ENCODE measurements around the gene C10orf88. TPM values are rescaled to one million over a fixed set of nuclear protein-coding genes. Genes with fewer than 3 reads are reported as not detected.

C10orf88 gene
- total RNA-seq, 1 donor from 2014 or later = 14.3 TPM

DNA sequence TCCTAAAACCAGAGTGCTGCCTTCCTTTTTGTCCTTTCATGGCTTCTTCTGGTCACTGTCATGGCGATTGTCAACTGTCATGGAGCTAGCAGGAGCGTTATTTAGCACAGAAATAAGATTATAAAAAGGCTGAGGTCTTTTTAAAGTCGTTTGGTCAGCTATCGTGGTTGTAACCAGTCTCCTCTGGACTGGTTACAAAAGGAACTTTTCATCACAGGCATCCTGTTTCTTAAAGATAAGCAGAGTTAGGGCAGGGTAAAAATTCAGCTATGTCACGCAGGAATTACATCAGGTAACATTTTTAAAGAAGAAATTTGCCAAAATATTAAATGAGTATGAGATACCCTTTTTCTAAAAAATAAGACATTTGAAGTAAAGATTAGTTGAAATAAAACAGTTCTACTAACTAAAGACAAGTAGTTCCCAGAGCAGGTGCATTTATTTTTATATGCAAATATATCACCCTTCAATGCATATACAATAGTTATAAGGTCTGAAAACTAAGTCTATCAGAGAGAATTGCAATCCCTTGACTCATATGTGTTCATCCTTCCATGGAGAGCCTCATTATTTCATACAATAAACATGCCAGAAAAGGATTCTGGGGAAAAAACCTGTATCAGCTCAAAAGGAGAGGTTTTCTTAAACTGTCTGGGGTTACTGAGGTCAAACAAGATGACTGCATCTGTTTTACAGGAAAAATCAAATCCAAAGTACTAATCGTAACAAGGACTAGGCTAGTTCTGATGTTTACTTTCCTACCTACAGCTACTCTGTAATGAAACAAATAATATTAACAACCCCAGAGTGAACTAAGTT is 22.7 kb downstream of the C10orf88 start:
- no peak overlapping the region for H3K4me3 Mint-ChIP-seq (ENCODE audit: unreplicated experiment)
- H3K9me3 ChIP-seq (ENCODE audit: insufficient read depth, low read depth, low read length) = no peaks in the 10 kb centered on the region
- H3K4me1 ChIP-seq (ENCODE audit: insufficient read depth, low read length) = no peaks in the 10 kb centered on the region
- no peak overlapping the region for H3K27ac Mint-ChIP-seq (ENCODE audit: unreplicated experiment)
- no peaks in the 10 kb centered on the region for H3K27me3 ChIP-seq (ENCODE audit: insufficient read depth, low read length)
- H3K4me2 ChIP-seq (ENCODE audit: low read length) = no peak overlapping the region
- H3K36me3 ChIP-seq (ENCODE audit: insufficient read depth, low read length) = peaks cover 3% of the 10 kb centered on the region
- H3K27me3 Mint-ChIP-seq (ENCODE audit: low read depth, unreplicated experiment) = no peaks in the 10 kb centered on the region
- H3K4me1 Mint-ChIP-seq (ENCODE audit: low read depth, unreplicated experiment) = peaks cover 5% of the 10 kb centered on the region
- H3K9me3 Mint-ChIP-seq (ENCODE audit: unreplicated experiment) = no peaks in the 10 kb centered on the region
- no peak overlapping the region for H3K4me3 ChIP-seq (ENCODE audit: insufficient read depth, low read depth, low read length)
- H3K9ac ChIP-seq (ENCODE audit: low read length) = no peak overlapping the region
- FAIRE-seq (no peak), DNase-seq (ENCODE audit: low read depth) (no peak)
- H3K36me3 Mint-ChIP-seq (ENCODE audit: low read depth, unreplicated experiment) = no peaks in the 10 kb centered on the region
- H4K20me1 ChIP-seq (ENCODE audit: insufficient read depth, low read length) = no peaks in the 10 kb centered on the region
- no peaks in the 10 kb centered on the region for H3K79me2 ChIP-seq (ENCODE audit: insufficient read depth, low read length)
- H2AFZ ChIP-seq (ENCODE audit: low read depth, low read length) = no peak overlapping the region
- no peak for TF ChIP-seq EZH2 (IDR thresholded peaks at IDR 0.05; ENCODE audit: insufficient read depth, low read length)
- TF ChIP-seq, protein P1, sequence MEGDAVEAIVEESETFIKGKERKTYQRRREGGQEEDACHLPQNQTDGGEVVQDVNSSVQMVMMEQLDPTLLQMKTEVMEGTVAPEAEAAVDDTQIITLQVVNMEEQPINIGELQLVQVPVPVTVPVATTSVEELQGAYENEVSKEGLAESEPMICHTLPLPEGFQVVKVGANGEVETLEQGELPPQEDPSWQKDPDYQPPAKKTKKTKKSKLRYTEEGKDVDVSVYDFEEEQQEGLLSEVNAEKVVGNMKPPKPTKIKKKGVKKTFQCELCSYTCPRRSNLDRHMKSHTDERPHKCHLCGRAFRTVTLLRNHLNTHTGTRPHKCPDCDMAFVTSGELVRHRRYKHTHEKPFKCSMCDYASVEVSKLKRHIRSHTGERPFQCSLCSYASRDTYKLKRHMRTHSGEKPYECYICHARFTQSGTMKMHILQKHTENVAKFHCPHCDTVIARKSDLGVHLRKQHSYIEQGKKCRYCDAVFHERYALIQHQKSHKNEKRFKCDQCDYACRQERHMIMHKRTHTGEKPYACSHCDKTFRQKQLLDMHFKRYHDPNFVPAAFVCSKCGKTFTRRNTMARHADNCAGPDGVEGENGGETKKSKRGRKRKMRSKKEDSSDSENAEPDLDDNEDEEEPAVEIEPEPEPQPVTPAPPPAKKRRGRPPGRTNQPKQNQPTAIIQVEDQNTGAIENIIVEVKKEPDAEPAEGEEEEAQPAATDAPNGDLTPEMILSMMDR (IDR thresholded peaks at IDR 0.05; ENCODE audit: insufficient read depth, low read depth, low read length) = no peak
- no peak overlapping the region for H3K27ac ChIP-seq (ENCODE audit: low read depth, low read length)

DNA sequence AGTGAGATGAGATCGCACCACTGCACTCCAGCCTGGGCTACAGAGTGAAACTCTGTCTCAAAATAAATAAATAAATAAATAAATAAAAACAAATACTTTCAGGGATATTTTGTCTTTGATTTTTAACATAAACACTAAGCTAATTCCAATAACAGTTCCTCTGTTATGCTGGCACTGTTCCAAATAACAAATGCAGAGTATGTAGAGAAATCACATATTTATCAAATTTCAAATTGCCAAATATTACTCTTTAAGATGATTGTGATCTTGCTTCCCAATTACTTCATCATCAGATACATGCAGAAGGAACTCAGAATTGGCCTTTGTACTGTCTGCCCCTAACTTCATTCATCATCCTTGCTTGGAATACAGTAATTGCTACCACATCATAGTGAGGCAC is 23.9 kb downstream of the C10orf88 start:
- H3K79me2 ChIP-seq (ENCODE audit: insufficient read depth, low read length) = no peaks in the 10 kb centered on the region
- FAIRE-seq (no peak), DNase-seq (ENCODE audit: low read depth) (no peak)
- no peaks in the 10 kb centered on the region for H3K27me3 ChIP-seq (ENCODE audit: insufficient read depth, low read length)
- H3K4me1 ChIP-seq (ENCODE audit: insufficient read depth, low read length) = no peaks in the 10 kb centered on the region
- Mint-ChIP-seq H3K9me3 (ENCODE audit: unreplicated experiment) (no peaks in the 10 kb centered on the region), H3K4me1 (ENCODE audit: low read depth, unreplicated experiment) (peaks cover 5% of the 10 kb centered on the region), H3K27ac (ENCODE audit: unreplicated experiment) (no peak overlapping the region), H3K27me3 (ENCODE audit: low read depth, unreplicated experiment) (no peaks in the 10 kb centered on the region), H3K36me3 (ENCODE audit: low read depth, unreplicated experiment) (no peaks in the 10 kb centered on the region), H3K4me3 (ENCODE audit: unreplicated experiment) (no peak overlapping the region)
- no peak overlapping the region for H2AFZ ChIP-seq (ENCODE audit: low read depth, low read length)
- H3K36me3 ChIP-seq (ENCODE audit: insufficient read depth, low read length) = peaks cover under 1% of the 10 kb centered on the region
- H3K9me3 ChIP-seq (ENCODE audit: insufficient read depth, low read depth, low read length) = no peaks in the 10 kb centered on the region
- no peak overlapping the region for H3K4me2 ChIP-seq (ENCODE audit: low read length)
- H4K20me1 ChIP-seq (ENCODE audit: insufficient read depth, low read length) = no peaks in the 10 kb centered on the region
- no peak for TF ChIP-seq EZH2 (IDR thresholded peaks at IDR 0.05; ENCODE audit: insufficient read depth, low read length)
- TF ChIP-seq, protein P1 (IDR thresholded peaks at IDR 0.05; ENCODE audit: insufficient read depth, low read depth, low read length) = no peak
- H3K4me3 ChIP-seq (ENCODE audit: insufficient read depth, low read depth, low read length) = no peak overlapping the region
- H3K9ac ChIP-seq (ENCODE audit: low read length) = no peak overlapping the region
- no peak overlapping the region for H3K27ac ChIP-seq (ENCODE audit: low read depth, low read length)

DNA sequence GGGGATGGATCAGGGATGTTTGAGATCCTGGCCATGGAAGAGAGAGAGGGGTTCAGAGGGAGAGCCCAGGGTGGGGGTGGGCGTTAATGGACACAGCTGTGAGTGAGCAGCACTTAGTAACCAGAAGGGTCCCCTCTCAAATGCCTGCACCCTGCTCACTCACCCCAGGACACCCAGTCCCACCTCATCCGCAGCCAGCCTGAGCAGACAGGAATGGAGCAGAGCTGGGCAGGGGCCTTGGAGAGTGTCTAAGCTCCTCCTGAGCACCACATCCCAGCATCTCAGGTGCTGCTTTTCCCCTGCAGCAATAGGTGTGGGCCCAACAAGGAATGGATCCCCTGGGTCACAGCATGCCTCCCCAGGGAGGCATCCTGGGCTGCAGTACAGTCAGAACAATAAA is 38.3 kb downstream of the C10orf88 start:
- peaks cover 2% of the 10 kb centered on the region for H3K9me3 Mint-ChIP-seq (ENCODE audit: unreplicated experiment)
- H3K9ac ChIP-seq (ENCODE audit: low read length) = no peak overlapping the region
- no peak overlapping the region for H3K4me3 Mint-ChIP-seq (ENCODE audit: unreplicated experiment)
- no peaks in the 10 kb centered on the region for H4K20me1 ChIP-seq (ENCODE audit: insufficient read depth, low read length)
- no peak for TF ChIP-seq EZH2 (IDR thresholded peaks at IDR 0.05; ENCODE audit: insufficient read depth, low read length)
- TF ChIP-seq, protein P1 (IDR thresholded peaks at IDR 0.05; ENCODE audit: insufficient read depth, low read depth, low read length) = no peak
- no peak overlapping the region for H3K27ac Mint-ChIP-seq (ENCODE audit: unreplicated experiment)
- H3K4me1 Mint-ChIP-seq (ENCODE audit: low read depth, unreplicated experiment) = no peaks in the 10 kb centered on the region
- H3K36me3 ChIP-seq (ENCODE audit: insufficient read depth, low read length) = no peaks in the 10 kb centered on the region
- H2AFZ ChIP-seq (ENCODE audit: low read depth, low read length) = no peak overlapping the region
- H3K9me3 ChIP-seq (ENCODE audit: insufficient read depth, low read depth, low read length) = no peaks in the 10 kb centered on the region
- no peaks in the 10 kb centered on the region for H3K79me2 ChIP-seq (ENCODE audit: insufficient read depth, low read length)
- H3K36me3 Mint-ChIP-seq (ENCODE audit: low read depth, unreplicated experiment) = peaks cover 5% of the 10 kb centered on the region
- FAIRE-seq = no peak
- H3K27me3 Mint-ChIP-seq (ENCODE audit: low read depth, unreplicated experiment) = peaks cover 20% of the 10 kb centered on the region
- no peak overlapping the region for H3K4me3 ChIP-seq (ENCODE audit: insufficient read depth, low read depth, low read length)
- no peak overlapping the region for H3K4me2 ChIP-seq (ENCODE audit: low read length)
- no peaks in the 10 kb centered on the region for H3K27me3 ChIP-seq (ENCODE audit: insufficient read depth, low read length)
- H3K27ac ChIP-seq (ENCODE audit: low read depth, low read length) = no peak overlapping the region
- no peak for DNase-seq (ENCODE audit: low read depth)
- H3K4me1 ChIP-seq (ENCODE audit: insufficient read depth, low read length) = no peaks in the 10 kb centered on the region
